Jurkat, Clone E6-1 (cell line): ENCODE measurements around the gene ARHGAP9.

Source experiments
- DNase-seq: peaks from one replicate; pipeline ENCODE4 v3.0.0-alpha.2; 2011; ENCODE audit warnings: low read depth, low spot score
- H3K4me3 ChIP-seq: 2 replicates; pipeline ENCODE4 v1.5.1; 2011; ENCODE audit warnings: mild to moderate bottlenecking, low read length, control low read depth, moderate library complexity

The ARHGAP9 gene

DNA sequence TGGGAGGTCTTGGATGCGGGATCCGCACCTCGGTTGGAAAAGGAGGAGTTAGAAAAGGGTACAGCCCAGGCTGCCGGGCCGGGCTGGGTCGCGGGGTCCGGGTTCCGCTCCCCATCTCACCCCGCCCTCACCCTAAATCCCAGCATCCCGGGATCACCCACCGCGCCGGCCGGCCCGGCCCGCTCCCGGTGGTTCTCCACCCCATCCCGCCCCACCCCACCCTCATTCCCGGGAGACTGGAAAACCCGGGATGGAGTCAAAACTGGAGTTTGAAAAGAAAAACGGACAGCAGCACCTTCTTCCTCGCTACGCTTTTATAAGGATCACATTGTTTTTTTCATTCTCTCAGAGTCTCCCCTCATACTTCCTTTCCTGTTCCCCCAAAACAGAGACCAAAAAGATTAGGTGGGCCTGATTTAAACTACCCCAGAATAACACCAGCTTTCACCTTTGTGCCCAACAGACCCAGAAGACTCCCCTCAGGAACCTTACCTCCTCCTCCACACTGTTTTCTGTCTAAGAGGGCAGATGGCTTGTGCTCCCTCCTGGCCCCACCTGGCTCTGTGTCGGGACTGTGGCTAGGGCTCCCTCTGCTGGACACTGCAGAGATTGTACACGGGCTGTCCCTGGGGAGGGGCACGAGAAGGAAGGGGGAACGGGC, 17.3 kb downstream of the ARHGAP9 start:
- peak; percentile 87 for DNase-seq
- peak overlapping the region; percentile 67 for H3K4me3 ChIP-seq

- H3K4me3 ChIP-seq = peak overlapping the region; percentile 67
- no peak for DNase-seq
Measured at GRCh38 chr12:57461917-57462250, 17.8 kb downstream of the ARHGAP9 start.

DNA sequence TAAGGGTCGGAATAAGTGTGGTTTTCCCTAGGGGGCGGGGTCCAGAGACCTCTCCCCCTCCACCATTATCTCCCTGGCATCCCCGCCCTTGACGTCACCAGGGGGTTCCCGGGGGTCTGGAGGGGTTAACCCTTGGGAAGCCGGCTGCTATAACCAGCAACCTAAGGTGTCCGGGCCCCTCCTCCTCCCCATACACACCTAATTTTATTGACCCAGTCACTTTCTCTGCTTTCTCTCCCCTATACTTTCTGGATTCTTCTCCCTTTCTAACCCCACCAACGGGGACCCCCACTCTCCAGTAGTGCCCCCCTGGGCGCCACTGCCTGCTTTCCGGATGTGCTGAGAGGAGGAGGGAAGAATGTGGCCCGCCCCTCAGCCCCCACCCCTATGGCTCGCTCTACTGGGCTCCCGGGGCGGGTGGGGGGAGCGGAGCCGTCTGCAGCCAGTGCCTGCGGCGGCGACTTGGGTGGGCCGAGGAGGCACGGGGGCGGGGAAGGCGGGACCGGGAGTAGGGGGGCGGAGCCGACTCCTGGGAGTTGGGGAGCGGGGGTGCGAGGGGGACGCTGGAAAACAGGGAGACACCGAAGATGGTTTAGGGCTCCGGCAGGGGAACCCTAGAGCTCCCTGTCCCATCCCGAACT, 18.3 kb downstream of the ARHGAP9 start:
- no peak for DNase-seq
- H3K4me3 ChIP-seq = peak overlapping the region; percentile 67

- peak overlapping the region; percentile 67 for H3K4me3 ChIP-seq
- no peak for DNase-seq
Measured at GRCh38 chr12:57460841-57461275, 18.8 kb downstream of the ARHGAP9 start.

DNA sequence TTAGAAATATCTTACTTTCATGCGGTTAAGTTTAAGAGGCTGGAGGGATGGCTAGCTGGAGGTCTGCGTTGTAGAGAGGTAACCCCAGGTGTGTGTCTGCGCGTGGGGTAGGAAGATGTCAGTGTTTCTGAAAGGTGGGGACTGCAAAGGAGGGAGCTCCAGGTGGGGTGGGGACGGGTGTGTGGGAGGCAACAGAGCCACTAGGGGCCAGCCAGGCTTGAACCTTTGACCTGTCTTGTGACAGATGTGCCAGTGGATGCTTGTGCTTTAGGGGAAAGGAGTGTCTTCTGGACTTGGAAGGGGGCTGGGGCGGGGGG, 19.2 kb downstream of the ARHGAP9 start:
- H3K4me3 ChIP-seq = peak overlapping the region; percentile 60
- DNase-seq = no peak

GRCh38 chr12:57459750-57460467, 19.8 kb downstream of the ARHGAP9 start, which contains the start of gene GLI1:
Gene GLI1, plus strand, starts transcription at chr12:57459785. Its CDS starts 3,907 bp downstream, at chr12:57463692.
- peak within 1 kb of the TSS; percentile 60 for H3K4me3 ChIP-seq
- DNase-seq = no peak

DNA sequence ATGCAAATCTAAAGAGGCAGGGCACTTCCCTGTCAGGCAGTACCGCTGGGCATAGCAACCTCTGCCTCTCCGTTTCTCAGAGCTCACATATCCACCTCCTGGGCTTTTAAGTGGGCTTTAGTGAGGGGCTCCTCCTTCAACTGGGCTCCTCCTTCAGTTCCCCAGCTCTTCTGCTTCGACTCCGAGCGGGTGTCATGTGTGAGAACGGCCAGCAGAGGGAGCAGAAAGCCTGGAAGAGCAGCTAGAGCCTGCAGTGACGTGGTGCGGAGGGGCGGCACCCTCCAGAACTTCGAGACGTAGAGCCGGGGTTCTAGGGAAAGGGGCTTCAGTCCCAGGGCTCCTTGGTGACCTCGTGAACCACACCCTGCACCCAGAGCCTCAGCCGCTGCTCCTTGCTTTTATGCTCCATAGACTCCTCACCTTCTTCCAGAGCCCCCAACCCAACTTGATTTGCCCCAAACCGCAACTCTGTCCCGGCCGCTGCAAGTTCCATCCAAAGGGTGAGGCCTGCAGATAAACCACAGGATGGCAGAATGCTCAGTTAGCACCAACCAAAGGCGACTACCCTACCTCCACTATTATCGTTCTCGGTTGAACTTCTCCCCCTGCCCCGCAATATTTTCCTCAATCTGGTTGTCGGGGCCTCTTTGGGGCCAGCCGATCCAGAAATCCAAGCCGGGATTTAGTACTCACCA, 20.5 kb downstream of the ARHGAP9 start:
- peak; percentile 97 for DNase-seq
- H3K4me3 ChIP-seq = peak overlapping the region; percentile 60

- no peak for DNase-seq
- peak overlapping the region; percentile 60 for H3K4me3 ChIP-seq
Measured at GRCh38 chr12:57458665-57459054, 21.0 kb downstream of the ARHGAP9 start.

DNA sequence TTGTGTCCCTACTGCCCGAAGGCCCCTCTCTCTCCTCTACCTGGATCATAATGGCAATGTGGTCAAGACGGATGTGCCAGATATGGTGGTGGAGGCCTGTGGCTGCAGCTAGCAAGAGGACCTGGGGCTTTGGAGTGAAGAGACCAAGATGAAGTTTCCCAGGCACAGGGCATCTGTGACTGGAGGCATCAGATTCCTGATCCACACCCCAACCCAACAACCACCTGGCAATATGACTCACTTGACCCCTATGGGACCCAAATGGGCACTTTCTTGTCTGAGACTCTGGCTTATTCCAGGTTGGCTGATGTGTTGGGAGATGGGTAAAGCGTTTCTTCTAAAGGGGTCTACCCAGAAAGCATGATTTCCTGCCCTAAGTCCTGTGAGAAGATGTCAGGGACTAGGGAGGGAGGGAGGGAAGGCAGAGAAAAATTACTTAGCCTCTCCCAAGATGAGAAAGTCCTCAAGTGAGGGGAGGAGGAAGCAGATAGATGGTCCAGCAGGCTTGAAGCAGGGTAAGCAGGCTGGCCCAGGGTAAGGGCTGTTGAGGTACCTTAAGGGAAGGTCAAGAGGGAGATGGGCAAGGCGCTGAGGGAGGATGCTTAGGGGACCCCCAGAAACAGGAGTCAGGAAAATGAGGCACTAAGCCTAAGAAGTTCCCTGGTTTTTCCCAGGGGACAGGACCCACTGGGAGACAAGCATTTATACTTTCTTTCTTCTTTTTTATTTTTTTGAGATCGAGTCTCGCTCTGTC, 22.8 kb downstream of the ARHGAP9 start:
- no peak for DNase-seq
- H3K4me3 ChIP-seq = no peak overlapping the region

GRCh38 chr12:57456145-57456700, 23.4 kb downstream of the ARHGAP9 start:
- DNase-seq = peak; percentile 65
- no peak overlapping the region for H3K4me3 ChIP-seq

GRCh38 chr12:57455374-57456144, 24.1 kb downstream of the ARHGAP9 start:
- no peak overlapping the region for H3K4me3 ChIP-seq
- DNase-seq = no peak

DNA sequence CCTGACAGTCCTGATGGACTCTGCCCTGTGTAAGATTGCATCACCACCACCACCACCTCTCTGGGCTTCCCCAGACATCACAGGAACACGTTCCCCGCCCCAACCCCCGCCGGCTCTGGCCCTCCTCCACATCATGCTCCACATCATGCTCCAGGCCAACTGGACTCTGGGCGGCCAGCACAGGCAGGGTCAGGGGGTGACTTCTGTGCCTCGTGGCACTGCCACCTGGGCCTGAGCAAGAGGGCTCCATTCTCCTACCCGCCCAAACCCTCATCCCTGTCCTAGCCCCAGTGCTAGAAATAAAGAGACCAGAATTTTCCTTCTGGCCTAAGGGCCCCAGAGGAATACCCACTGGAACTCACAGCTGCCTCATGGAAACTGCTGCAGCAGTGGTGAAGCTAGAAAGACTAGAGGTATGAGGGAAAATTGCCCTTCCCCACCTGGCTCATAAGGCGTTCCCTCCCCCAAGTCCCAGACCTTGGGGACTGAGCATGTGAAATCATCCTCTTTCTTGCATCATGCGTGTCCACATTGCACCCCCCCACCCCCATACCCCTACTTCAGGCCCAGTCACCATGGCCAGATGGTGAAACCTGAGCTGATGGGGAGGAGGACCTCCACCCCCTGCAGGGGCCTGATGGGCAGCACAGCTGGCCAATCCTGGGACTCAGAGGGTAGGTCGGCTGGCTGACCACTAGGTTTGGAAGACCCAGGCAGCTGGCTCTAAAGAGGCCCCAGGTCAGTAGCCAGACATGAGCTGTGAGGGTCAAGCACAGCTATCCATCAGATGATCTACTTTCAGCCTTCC, 24.9 kb downstream of the ARHGAP9 start, which contains the start of gene INHBE:
Gene INHBE (plus strand): TSS at position 742 of the 808 bp plus-strand sequence. CDS start 230 bp downstream, outside the sequence.
- no peak for DNase-seq
- no peak within 1 kb of the TSS for H3K4me3 ChIP-seq

DNA sequence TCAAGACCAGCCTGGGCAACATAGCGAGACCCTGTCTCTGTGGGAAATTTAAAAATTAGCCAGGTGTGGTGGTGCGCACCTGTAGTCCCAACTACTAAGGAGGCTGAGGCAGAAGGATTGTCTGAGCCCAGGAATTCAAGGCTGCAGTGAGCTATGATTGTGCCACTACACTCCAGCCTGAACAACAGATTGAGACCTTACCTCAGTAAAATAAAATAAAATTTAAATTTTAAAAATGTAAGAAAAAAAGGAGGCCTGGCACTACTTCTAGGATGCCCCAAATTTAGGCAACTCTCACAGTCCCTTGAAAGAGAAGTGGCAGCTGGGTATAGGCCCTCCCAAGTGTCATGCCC, 25.5 kb downstream of the ARHGAP9 start:
- DNase-seq = no peak

GRCh38 chr12:57452937-57453509, 26.6 kb downstream of the ARHGAP9 start:
- no peak overlapping the region for H3K4me3 ChIP-seq
- no peak for DNase-seq

More for the DNA sequence above, 25.5 kb downstream of the ARHGAP9 start:
- no peak overlapping the region for H3K4me3 ChIP-seq

- H3K4me3 ChIP-seq = no peak overlapping the region
- DNase-seq = no peak
Measured at GRCh38 chr12:57452181-57452936, 27.3 kb downstream of the ARHGAP9 start.

DNA sequence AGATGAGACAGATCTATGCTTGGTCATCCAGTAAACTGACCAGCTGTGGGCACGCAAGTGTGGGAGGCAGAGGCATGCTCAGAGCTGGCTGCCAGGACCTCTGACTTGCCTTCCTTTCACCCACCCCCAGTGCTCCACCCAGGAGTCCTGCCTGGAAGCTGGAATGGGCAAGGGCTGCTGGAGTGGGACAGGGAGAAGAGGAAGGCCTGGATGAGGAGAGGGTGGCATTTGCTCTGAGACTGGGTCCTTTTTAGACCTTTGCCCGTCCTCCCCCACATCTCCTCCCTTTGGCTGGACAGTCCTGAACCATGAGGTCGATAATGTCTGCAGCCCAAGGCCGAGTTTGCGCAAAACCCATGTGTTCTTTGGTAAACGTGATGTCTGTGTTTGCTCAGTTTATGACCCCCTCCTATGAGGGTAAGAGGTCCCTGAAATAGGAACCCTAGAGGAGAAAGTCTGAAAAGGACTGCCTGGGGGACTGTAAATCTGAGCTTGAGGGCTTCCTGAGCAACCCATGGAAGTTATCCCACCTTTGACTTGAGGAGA, 28.4 kb downstream of the ARHGAP9 start:
- no peak overlapping the region for H3K4me3 ChIP-seq
- no peak for DNase-seq
